ELF-1 (cell line): Measurements from ENCODE around the gene KIAA0513.
"Not testable (repeated sequence)": the region's sequence is repeated elsewhere in the genome, so short reads cannot be mapped to it uniquely, and the experiment has no call there.

Experiments
- DNase-seq: peaks from one replicate; pipeline ENCODE4 v3.0.0-alpha.2; 2016; ENCODE audit warnings: low read depth, low spot score

KIAA0513 gene

GRCh38 chr16:85048921-85049562, 21.4 kb downstream of the KIAA0513 start:
- no peak for DNase-seq

- DNase-seq: no peak
Measured at GRCh38 chr16:85049706-85050305, 22.2 kb downstream of the KIAA0513 start.

- DNase-seq: no peak
Measured at GRCh38 chr16:85051067-85051581, 23.5 kb downstream of the KIAA0513 start.

- DNase-seq: no peak
Measured at GRCh38 chr16:85051683-85052082, 24.1 kb downstream of the KIAA0513 start.

- DNase-seq: no peak
Measured at GRCh38 chr16:85052536-85052935, 24.9 kb downstream of the KIAA0513 start.

GRCh38 chr16:85054321-85054720, 26.7 kb downstream of the KIAA0513 start:
- not testable (repeated sequence) for DNase-seq

GRCh38 chr16:85054948-85055492, 27.4 kb downstream of the KIAA0513 start:
- no peak for DNase-seq

GRCh38 chr16:85055493-85056210, 28.1 kb downstream of the KIAA0513 start:
- peak; percentile 20 for DNase-seq

GRCh38 chr16:85056211-85056748, 28.7 kb downstream of the KIAA0513 start:
- DNase-seq: peak; percentile 52

- DNase-seq: peak; percentile 44
Measured at GRCh38 chr16:85057212-85057889, 29.8 kb downstream of the KIAA0513 start.

GRCh38 chr16:85057948-85058347, 30.4 kb downstream of the KIAA0513 start:
- no peak for DNase-seq

- no peak for DNase-seq
Measured at GRCh38 chr16:85058909-85059308, 31.3 kb downstream of the KIAA0513 start.

GRCh38 chr16:85061566-85061965, 34.0 kb downstream of the KIAA0513 start:
- DNase-seq: no peak

GRCh38 chr16:85062323-85062722, 34.7 kb downstream of the KIAA0513 start:
- no peak for DNase-seq

- no peak for DNase-seq
Measured at GRCh38 chr16:85062845-85063244, 35.2 kb downstream of the KIAA0513 start.

GRCh38 chr16:85064186-85064585, 36.6 kb downstream of the KIAA0513 start:
- DNase-seq: no peak

GRCh38 chr16:85065099-85065498, 37.5 kb downstream of the KIAA0513 start:
- no peak for DNase-seq

GRCh38 chr16:85066346-85066885, 38.8 kb downstream of the KIAA0513 start:
- DNase-seq: no peak

GRCh38 chr16:85067024-85067423, 39.4 kb downstream of the KIAA0513 start:
- DNase-seq: no peak

- DNase-seq: no peak
Measured at GRCh38 chr16:85067426-85067825, 39.8 kb downstream of the KIAA0513 start.

- no peak for DNase-seq
Measured at GRCh38 chr16:85068746-85069145, 41.2 kb downstream of the KIAA0513 start.
